Naive thymus-derived CD4-positive, alpha-beta T cell (primary cell): ENCODE data around the gene BRF1. TPM values are rescaled to one million over a fixed set of nuclear protein-coding genes. Genes with fewer than 3 reads are reported as not detected.
A peak's percentile ranks its signal among the peaks of the same experiment; 100 is the strongest.
"Not testable (repeated sequence)": the region's sequence is repeated elsewhere in the genome, so short reads cannot be mapped to it uniquely, and the experiment has no call there.

Source experiments
- ATAC-seq: fragments of 150-1000 bp; cut with Tn5 transposase; 2 replicates; pipeline ENCODE4 v1.10.0; 2021; ENCODE audit warnings: mild to moderate bottlenecking, moderate library complexity
- CTCF ChIA-PET: fragments of 350-600 bp; sonication (Branson Sonifier 250); formaldehyde crosslinking; loops from one replicate; lab custom pipeline; 2021; ENCODE audit warnings: antibody characterized with exemption; lab: Charles Lee
- POLR2A ChIA-PET: fragments of 350-600 bp; sonication (Branson Sonifier 250); formaldehyde crosslinking; loops from one replicate; lab custom pipeline; 2021; ENCODE audit warnings: antibody characterized with exemption, inconsistent platforms; lab: Charles Lee
- DNase-seq, 9 donors: peaks; one replicate each; pipeline versions ENCODE4 v3.0.0 to v3.0.0-alpha.2; 2020 to 2022; ENCODE audit warnings: mixed read lengths in 1 of 9
- H3K27ac ChIP-seq: one replicate; pipeline ENCODE4 v1.7.0; 2013; ENCODE audit warnings: mild to moderate bottlenecking, low read depth, low read length, moderate library complexity
- H3K27me3 ChIP-seq, 2 donors: one replicate each; pipeline ENCODE4 v1.7.0; 2013; ENCODE audit warnings: low read length in 2 of 2, mild to moderate bottlenecking in 2 of 2, moderate library complexity in 2 of 2; ENCODE audit not compliant: control insufficient read depth in 2 of 2, insufficient read depth in 2 of 2
- H3K36me3 ChIP-seq, 3 experiments: 1 replicate in 2 of 3; 2 replicates in 1 of 3; pipeline ENCODE4 v1.7.0; 2013; ENCODE audit warnings: low read length in 3 of 3, mild to moderate bottlenecking in 3 of 3, moderate library complexity in 1 of 3; ENCODE audit not compliant: insufficient read depth in 3 of 3, control insufficient read depth in 2 of 3
- H3K4me1 ChIP-seq, 2 donors: one replicate each; pipeline ENCODE4 v1.7.0; 2013; ENCODE audit warnings: low read length in 2 of 2, mild to moderate bottlenecking in 2 of 2, moderate library complexity in 1 of 2; ENCODE audit not compliant: control insufficient read depth in 2 of 2, insufficient read depth in 2 of 2
- H3K4me3 ChIP-seq: 2 replicates; pipeline ENCODE4 v1.7.0; 2013; ENCODE audit warnings: mild to moderate bottlenecking, low read length
- H3K9me3 ChIP-seq, 3 experiments: 1 replicate in 2 of 3; 2 replicates in 1 of 3; pipeline ENCODE4 v1.7.0; 2013; ENCODE audit warnings: low read length in 3 of 3; ENCODE audit not compliant: control insufficient read depth in 2 of 3
- H3K27ac Mint-ChIP-seq, 9 donors: one replicate each; pipeline ENCODE4 v1.8.0; 2020 to 2022; ENCODE audit warnings: mixed read lengths in 9 of 9, mild to moderate bottlenecking in 8 of 9, moderate library complexity in 5 of 9, inconsistent platforms in 2 of 9
- H3K27me3 Mint-ChIP-seq, 5 donors: one replicate each; pipeline ENCODE4 v1.8.0; 2021 to 2022; ENCODE audit warnings: mixed read lengths in 5 of 5, mild to moderate bottlenecking in 1 of 5
- H3K36me3 Mint-ChIP-seq, 5 donors: one replicate each; pipeline ENCODE4 v1.8.0; 2020 to 2022; ENCODE audit warnings: mixed read lengths in 5 of 5, mild to moderate bottlenecking in 3 of 5, inconsistent platforms in 1 of 5
- H3K4me1 Mint-ChIP-seq, 7 donors: one replicate each; pipeline ENCODE4 v1.8.0; 2020 to 2022; ENCODE audit warnings: mixed read lengths in 7 of 7, mild to moderate bottlenecking in 3 of 7, inconsistent platforms in 1 of 7
- H3K4me3 Mint-ChIP-seq, 10 donors: one replicate each; pipeline ENCODE4 v1.8.0; 2020 to 2022; ENCODE audit warnings: mild to moderate bottlenecking in 10 of 10, mixed read lengths in 10 of 10, moderate library complexity in 6 of 10, inconsistent platforms in 2 of 10
- H3K9me3 Mint-ChIP-seq, 11 donors: one replicate each; pipeline ENCODE4 v1.8.0; 2020 to 2022; ENCODE audit warnings: mixed read lengths in 11 of 11, mild to moderate bottlenecking in 4 of 11, inconsistent platforms in 1 of 11, moderate library complexity in 1 of 11
- intact Hi-C, 2 donors: fragments of 100-400 bp; cut with micrococcal nuclease; formaldehyde crosslinking; loops; one replicate each; pipeline ENCODE4 v1.15.1; 2023
- polyA plus RNA-seq, 2 donors: library from polyadenylated mRNA; unstranded; fragments of 300-500 nt; fragmentation: Illumina TruSeq; gene quantifications; one replicate each; pipeline ENCODE4 v1.2.3, GENCODE V29; 2021
- total RNA-seq, 6 experiments: library from RNA in 5 of 6; stranded (reverse) in 5 of 6; gene quantifications; 1 replicate in 5 of 6; 2 replicates in 1 of 6; pipeline ENCODE4 v1.2.3 and lab custom pipeline; 2021 to 2026

BRF1 gene
- total and polyA plus RNA-seq, 7 experiments from 2014 or later = 7.1 to 75.7 (median 60.2) TPM

DNA sequence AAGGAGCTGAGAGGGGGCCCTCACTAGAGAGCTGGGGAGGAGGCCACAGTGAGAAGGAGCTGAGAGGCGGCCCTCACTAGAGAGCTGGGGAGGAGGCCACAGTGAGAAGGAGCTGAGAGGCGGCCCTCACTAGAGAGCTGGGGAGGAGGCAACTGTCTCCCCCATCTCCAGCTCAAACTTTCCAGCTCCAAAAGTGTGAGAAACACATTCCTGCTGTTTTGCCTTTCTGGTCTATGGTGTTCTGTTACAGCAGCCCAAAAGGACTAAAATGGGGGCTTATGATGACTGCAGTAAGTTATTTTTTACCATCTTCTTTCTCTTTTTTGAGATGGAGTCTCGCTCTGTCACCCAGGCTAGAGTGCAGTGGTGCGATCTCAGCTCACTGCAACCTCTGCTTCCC, 23.4 kb downstream of the BRF1 start:
- H3K4me3 ChIP-seq, H3K9me3 Mint-ChIP-seq, H3K27me3 ChIP-seq, H3K27me3 Mint-ChIP-seq, ATAC-seq, H3K9me3 ChIP-seq, DNase-seq, H3K27ac ChIP-seq, intact Hi-C loops, H3K36me3 Mint-ChIP-seq, H3K4me3 Mint-ChIP-seq, H3K4me1 ChIP-seq, H3K27ac Mint-ChIP-seq: not testable (repeated sequence)
- POLR2A ChIA-PET = interaction anchor here (1.1 kb wide), 1 partner anchor 23 kb away, joined by 3 read pairs; the partner anchor contains the start of gene BRF1
- peaks cover 4 to 28% (median 21%) of the 10 kb centered on the region in 7 donors for H3K4me1 Mint-ChIP-seq
- CTCF ChIA-PET = interaction anchor here (0.6 kb wide), 1 partner anchor 20 kb away, joined by 8 read pairs; no protein-coding TSS in a partner anchor
- H3K36me3 ChIP-seq = peaks cover 0 to 19% (median 0%) of the 10 kb centered on the region in 3 experiments

DNA sequence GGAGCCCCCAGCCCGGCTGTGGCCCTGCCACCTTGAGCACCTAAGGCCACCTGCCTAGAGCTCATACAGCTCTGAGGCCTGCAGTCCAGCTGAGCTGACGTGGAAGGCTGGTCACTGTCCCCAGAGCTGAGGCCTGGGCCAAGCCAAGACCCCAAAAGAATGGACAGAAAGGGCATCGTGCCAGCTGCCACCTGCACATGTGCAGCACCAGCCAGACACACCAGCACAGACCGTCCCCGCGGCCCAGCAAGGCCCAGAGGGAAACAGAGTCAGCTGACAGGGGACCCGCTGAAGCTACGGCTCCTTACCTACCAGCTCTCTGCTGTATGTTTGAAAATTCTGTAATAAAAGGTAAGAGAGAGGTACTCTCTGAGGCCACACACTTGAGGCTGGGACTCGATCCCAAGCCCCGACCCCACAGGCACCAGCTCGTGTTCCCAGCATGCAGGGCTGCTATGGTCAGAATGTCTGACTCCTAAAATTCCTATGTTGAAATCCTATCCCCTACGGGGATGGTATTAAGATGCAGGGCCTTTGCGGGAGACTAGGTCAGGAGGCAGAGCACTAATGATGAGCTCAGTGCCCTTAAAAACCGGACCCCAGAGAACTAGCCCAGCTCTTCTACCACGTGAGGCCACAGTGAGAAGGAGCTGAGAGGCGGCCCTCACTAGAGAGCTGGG, 25.4 kb downstream of the BRF1 start:
- H3K27ac Mint-ChIP-seq = peak overlapping the region in 1 of 9 donors; percentile 45
- H3K27ac ChIP-seq = no peak overlapping the region

DNA sequence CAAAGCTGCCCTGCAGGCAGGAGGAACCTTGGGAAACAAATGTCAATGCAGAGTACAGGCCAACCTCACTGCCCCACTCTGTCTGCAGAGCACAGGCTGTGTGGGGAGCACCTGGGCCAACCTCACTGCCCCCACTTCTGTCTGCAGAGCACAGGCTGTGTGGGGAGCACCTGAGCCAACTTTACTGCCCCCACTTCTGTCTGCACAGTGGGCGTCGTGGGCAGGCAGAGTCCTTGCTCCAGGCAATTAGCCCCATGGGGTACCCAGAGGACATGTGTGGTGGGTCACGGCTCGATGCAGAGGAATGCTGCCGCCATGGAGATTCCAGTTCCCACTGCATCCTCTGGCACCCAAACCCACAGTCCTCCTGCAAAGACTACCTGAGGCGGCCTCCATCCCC, 26.2 kb downstream of the BRF1 start:
- Mint-ChIP-seq H3K4me1 (peaks cover 0 to 23% (median 11%) of the 10 kb centered on the region in 7 donors), H3K4me3 (no peak overlapping the region), H3K9me3 (no peaks in the 10 kb centered on the region), H3K36me3 (peaks cover 0 to 6% (median 3%) of the 10 kb centered on the region in 5 donors), H3K27ac (no peak overlapping the region), H3K27me3 (no peaks in the 10 kb centered on the region)
- POLR2A ChIA-PET = interaction anchor here (1.0 kb wide), 1 partner anchor 14 kb away, joined by 3 read pairs; no protein-coding TSS in a partner anchor
- DNase-seq (no peak), ATAC-seq (no peak)
- Histone ChIP-seq H3K36me3 (peaks cover 0 to 12% (median 0%) of the 10 kb centered on the region in 3 experiments), H3K27me3 (no peaks in the 10 kb centered on the region), H3K9me3 (no peaks in the 10 kb centered on the region), H3K27ac (no peak overlapping the region), H3K4me1 (no peaks in the 10 kb centered on the region), H3K4me3 (no peak overlapping the region)
- CTCF ChIA-PET = interaction anchor here (1.2 kb wide), 1 partner anchor 20 kb away, joined by 3 read pairs; no protein-coding TSS in a partner anchor
- intact Hi-C loops = no loop called here

More for the DNA sequence above, 25.4 kb downstream of the BRF1 start:
- Histone ChIP-seq H3K9me3 (no peaks in the 10 kb centered on the region), H3K4me1 (no peaks in the 10 kb centered on the region), H3K27me3 (no peaks in the 10 kb centered on the region), H3K4me3 (no peak overlapping the region), H3K36me3 (peaks cover 0 to 16% (median 0%) of the 10 kb centered on the region in 3 experiments)
- intact Hi-C loops = no loop called here
- DNase-seq (no peak), ATAC-seq (no peak)
- ChIA-PET POLR2A (interaction anchor here (1.0 kb wide), 1 partner anchor 15 kb away, joined by 3 read pairs; no protein-coding TSS in a partner anchor), CTCF (interaction anchor here (1.2 kb wide), 1 partner anchor 19 kb away, joined by 3 read pairs; no protein-coding TSS in a partner anchor)
- Mint-ChIP-seq H3K9me3 (no peaks in the 10 kb centered on the region), H3K4me1 (peaks cover 1 to 26% (median 12%) of the 10 kb centered on the region in 7 donors), H3K36me3 (peaks cover 0 to 6% (median 3%) of the 10 kb centered on the region in 5 donors), H3K27me3 (no peaks in the 10 kb centered on the region), H3K4me3 (no peak overlapping the region)

DNA sequence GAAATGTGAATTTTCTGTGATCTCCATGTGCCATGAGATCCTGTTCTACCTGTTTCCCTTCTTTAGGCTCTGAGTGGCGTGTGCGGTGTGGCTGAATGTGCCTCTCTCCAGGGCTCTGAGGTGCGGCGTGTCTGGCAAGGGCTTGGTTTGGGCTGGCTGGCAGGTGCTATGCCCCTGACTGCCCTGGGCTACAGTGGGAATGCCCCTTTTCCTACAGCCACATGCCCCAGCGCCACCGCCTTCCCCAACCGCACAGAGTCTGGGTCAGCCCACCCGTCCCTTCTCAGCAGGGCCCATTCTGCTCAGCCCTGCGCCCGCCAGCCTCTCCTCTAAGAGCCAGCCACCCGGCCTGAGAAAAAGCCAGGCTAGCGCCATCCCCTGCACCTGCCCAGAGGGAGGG, 27.7 kb downstream of the BRF1 start:
- ChIA-PET CTCF (no interaction called here), POLR2A (no interaction called here)
- H3K4me3 Mint-ChIP-seq = no peak overlapping the region
- Histone ChIP-seq H3K27ac (no peak overlapping the region), H3K27me3 (no peaks in the 10 kb centered on the region), H3K4me3 (no peak overlapping the region), H3K4me1 (no peaks in the 10 kb centered on the region), H3K36me3 (peaks cover 0 to 17% (median 0%) of the 10 kb centered on the region in 3 experiments), H3K9me3 (no peaks in the 10 kb centered on the region)
- no peak for DNase-seq
- peaks cover 0 to 3% (median 0%) of the 10 kb centered on the region in 11 donors for H3K9me3 Mint-ChIP-seq
- H3K27me3 Mint-ChIP-seq = no peaks in the 10 kb centered on the region
- intact Hi-C loops = no loop called here
- peak; percentile 6 for ATAC-seq
- H3K36me3 Mint-ChIP-seq = peaks cover 0 to 6% (median 4%) of the 10 kb centered on the region in 5 donors
- peaks cover 0 to 22% (median 5%) of the 10 kb centered on the region in 7 donors for H3K4me1 Mint-ChIP-seq
- H3K27ac Mint-ChIP-seq = peak overlapping the region in 1 of 9 donors; percentile 51

DNA sequence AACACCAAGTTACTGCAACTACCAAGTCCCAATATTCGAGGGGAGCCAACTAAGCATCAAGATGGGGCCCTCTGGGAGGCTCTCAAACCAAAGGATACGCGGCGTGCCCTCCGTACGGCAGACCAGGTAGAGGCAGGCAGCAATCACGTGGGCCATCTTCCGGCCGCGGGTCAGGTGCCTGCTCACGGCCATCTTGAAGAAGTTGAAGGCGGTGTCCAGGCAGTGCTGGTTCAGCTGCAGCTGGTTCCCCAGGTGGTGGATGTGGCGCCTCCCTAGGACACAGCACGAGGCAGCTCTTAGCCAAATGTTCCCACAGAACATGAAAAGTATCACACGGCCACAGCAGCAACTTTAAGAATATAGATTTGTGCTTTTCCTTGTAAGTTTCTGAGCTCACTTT, 28.2 kb downstream of the BRF1 start:
- no peaks in the 10 kb centered on the region for H3K9me3 ChIP-seq
- Mint-ChIP-seq H3K27me3 (no peaks in the 10 kb centered on the region), H3K27ac (peak overlapping the region in 2 of 9 donors; percentile 43 to 51), H3K4me1 (peaks cover 0 to 22% (median 5%) of the 10 kb centered on the region in 7 donors), H3K9me3 (peaks cover 0 to 3% (median 0%) of the 10 kb centered on the region in 11 donors), H3K4me3 (no peak overlapping the region), H3K36me3 (peaks cover 0 to 6% (median 4%) of the 10 kb centered on the region in 5 donors)
- ChIA-PET POLR2A (interaction anchor here (0.6 kb wide), 1 partner anchor 9 kb away, joined by 4 read pairs; no protein-coding TSS in a partner anchor), CTCF (no interaction called here)
- DNase-seq (no peak), ATAC-seq (no peak)
- no peaks in the 10 kb centered on the region for H3K4me1 ChIP-seq
- H3K27me3 ChIP-seq = no peaks in the 10 kb centered on the region
- H3K36me3 ChIP-seq = peaks cover 0 to 22% (median 0%) of the 10 kb centered on the region in 3 experiments
- H3K27ac ChIP-seq = no peak overlapping the region
- intact Hi-C loops = no loop called here
- no peak overlapping the region for H3K4me3 ChIP-seq

DNA sequence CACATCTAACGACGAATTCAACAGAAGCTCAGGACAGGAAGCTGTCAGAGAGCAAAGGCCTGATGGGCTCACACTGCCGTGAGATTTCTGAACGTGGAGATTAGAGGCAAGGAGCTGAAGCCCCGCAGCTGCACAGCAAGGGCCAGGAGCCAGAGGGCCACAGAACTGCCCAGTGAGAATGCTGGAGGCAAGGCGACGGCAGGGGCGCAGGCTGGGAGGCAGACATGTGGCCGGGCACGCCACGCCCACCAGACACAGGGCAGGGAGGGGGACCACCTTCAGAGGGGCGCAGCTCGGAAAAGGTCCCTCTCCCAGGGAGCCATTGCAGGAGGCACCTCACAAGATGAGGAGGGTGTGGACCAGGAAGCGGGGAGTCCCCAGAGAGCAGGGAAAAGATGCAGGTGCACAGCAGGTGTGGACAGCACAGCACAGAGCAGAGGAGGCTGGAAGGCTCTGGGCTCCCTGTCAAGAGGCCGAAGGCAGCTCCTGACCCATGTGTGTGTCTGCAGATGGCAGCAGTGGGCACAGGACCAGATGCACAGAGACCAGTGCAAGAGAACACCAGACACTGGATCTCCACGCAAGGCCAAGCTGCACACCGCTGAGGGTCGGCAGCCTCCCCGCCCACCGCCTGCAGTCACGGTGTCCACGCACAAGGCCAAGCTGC, 29.4 kb downstream of the BRF1 start:
- ChIA-PET POLR2A (no interaction called here), CTCF (no interaction called here)
- peaks cover 0 to 24% (median 0%) of the 10 kb centered on the region in 3 experiments for H3K36me3 ChIP-seq
- H3K9me3 Mint-ChIP-seq = peaks cover 0 to 3% (median 0%) of the 10 kb centered on the region in 11 donors
- H3K9me3 ChIP-seq = no peaks in the 10 kb centered on the region
- no peak overlapping the region for H3K27ac Mint-ChIP-seq
- DNase-seq (no peak), ATAC-seq (no peak)
- peaks cover 0 to 11% (median 6%) of the 10 kb centered on the region in 5 donors for H3K36me3 Mint-ChIP-seq
- H3K4me1 Mint-ChIP-seq = peaks cover 0 to 22% (median 5%) of the 10 kb centered on the region in 7 donors
- H3K4me1 ChIP-seq = no peaks in the 10 kb centered on the region
- intact Hi-C loops = no loop called here
- H3K27me3 Mint-ChIP-seq = no peaks in the 10 kb centered on the region
- no peak overlapping the region for H3K4me3 ChIP-seq
- H3K27me3 ChIP-seq = no peaks in the 10 kb centered on the region
- no peak overlapping the region for H3K27ac ChIP-seq
- H3K4me3 Mint-ChIP-seq = no peak overlapping the region
